KMS-11 (cell line): ENCODE results near the gene PEX11A.

Experiments used
- H2AFZ ChIP-seq: fragments of 200-600 bp; sonication (generic); 2 replicates; pipeline ENCODE4 v1.6.1; 2016; ENCODE audit warnings: antibody characterized with exemption, mixed run types, low read depth
- H3K27ac ChIP-seq: fragments of 200-600 bp; sonication (generic); 2 replicates; pipeline ENCODE4 v1.6.1; 2016; ENCODE audit warnings: mild to moderate bottlenecking, mixed run types
- H3K27me3 ChIP-seq: fragments of 200-600 bp; sonication (generic); 2 replicates; pipeline ENCODE4 v1.6.1; 2017; ENCODE audit warnings: mild to moderate bottlenecking, low read depth, mixed run types, moderate library complexity; ENCODE audit not compliant: insufficient read depth
- H3K36me3 ChIP-seq: fragments of 200-600 bp; sonication (generic); 2 replicates; pipeline ENCODE4 v1.6.1; 2017; ENCODE audit warnings: mild to moderate bottlenecking, mixed run types; ENCODE audit not compliant: insufficient read depth
- H3K4me1 ChIP-seq: fragments of 200-600 bp; sonication (generic); 2 replicates; pipeline ENCODE4 v1.6.1; 2016; ENCODE audit warnings: mild to moderate bottlenecking, low read depth, mixed run types; ENCODE audit not compliant: poor library complexity, severe bottlenecking
- H3K4me2 ChIP-seq: fragments of 200-600 bp; sonication (generic); 2 replicates; pipeline ENCODE4 v1.7.0; 2016; ENCODE audit warnings: mild to moderate bottlenecking, mixed run types
- H3K4me3 ChIP-seq: fragments of 200-600 bp; sonication (generic); IDR thresholded peaks from 2 replicates; pipeline ENCODE4 v1.6.1; 2017; ENCODE audit warnings: low read depth, low read length, mixed read lengths; ENCODE audit not compliant: insufficient read depth
- H3K79me2 ChIP-seq: fragments of 200-600 bp; sonication (generic); 2 replicates; pipeline ENCODE4 v1.6.1; 2016; ENCODE audit warnings: low read depth, mixed run types; ENCODE audit not compliant: insufficient read depth
- H3K9ac ChIP-seq: fragments of 200-600 bp; sonication (generic); 2 replicates; pipeline ENCODE4 v1.6.1; 2016; ENCODE audit warnings: mild to moderate bottlenecking, mixed run types
- H4K20me1 ChIP-seq: fragments of 200-600 bp; sonication (generic); 2 replicates; pipeline ENCODE4 v1.6.1; 2016; ENCODE audit warnings: mild to moderate bottlenecking, mixed run types; ENCODE audit not compliant: insufficient read depth
- TF ChIP-seq, protein P1 (sequence below): fragments of 200-600 bp; sonication (generic); conservative IDR thresholded peaks from 2 replicates; pipeline ENCODE4 v1.6.1; 2017; ENCODE audit warnings: low read depth, mild to moderate bottlenecking, antibody characterized with exemption, low read length, moderate library complexity, mixed read lengths

PEX11A gene

DNA sequence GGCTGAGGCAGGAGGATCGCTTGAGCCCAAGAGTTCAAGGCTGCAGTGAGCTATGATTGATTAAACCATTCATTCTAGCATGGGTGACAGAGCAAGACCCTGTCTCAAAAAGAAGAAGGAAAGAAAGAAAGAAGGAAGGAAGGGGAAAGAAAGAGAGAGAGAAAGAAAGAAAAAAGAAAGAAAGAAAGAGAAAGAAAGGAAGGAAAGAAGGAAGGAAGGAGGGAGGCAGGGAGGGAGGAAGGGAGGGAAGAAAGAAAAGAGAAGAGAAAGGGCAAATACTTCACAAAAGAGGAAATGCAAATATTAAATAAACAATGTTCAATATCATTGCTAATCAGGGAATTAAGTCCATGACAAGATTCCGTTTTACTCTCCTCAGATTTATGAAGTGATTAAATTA lies 31.3 kb downstream of the PEX11A start:
- Histone ChIP-seq H4K20me1 (no peaks in the 10 kb centered on the region), H3K27ac (no peak overlapping the region), H3K9ac (no peak overlapping the region), H3K79me2 (no peaks in the 10 kb centered on the region), H3K27me3 (no peaks in the 10 kb centered on the region), H3K4me3 (no peak overlapping the region), H3K4me1 (peaks cover 13% of the 10 kb centered on the region), H3K4me2 (no peak overlapping the region), H2AFZ (no peak overlapping the region), H3K36me3 (no peaks in the 10 kb centered on the region)
- TF ChIP-seq, protein P1, sequence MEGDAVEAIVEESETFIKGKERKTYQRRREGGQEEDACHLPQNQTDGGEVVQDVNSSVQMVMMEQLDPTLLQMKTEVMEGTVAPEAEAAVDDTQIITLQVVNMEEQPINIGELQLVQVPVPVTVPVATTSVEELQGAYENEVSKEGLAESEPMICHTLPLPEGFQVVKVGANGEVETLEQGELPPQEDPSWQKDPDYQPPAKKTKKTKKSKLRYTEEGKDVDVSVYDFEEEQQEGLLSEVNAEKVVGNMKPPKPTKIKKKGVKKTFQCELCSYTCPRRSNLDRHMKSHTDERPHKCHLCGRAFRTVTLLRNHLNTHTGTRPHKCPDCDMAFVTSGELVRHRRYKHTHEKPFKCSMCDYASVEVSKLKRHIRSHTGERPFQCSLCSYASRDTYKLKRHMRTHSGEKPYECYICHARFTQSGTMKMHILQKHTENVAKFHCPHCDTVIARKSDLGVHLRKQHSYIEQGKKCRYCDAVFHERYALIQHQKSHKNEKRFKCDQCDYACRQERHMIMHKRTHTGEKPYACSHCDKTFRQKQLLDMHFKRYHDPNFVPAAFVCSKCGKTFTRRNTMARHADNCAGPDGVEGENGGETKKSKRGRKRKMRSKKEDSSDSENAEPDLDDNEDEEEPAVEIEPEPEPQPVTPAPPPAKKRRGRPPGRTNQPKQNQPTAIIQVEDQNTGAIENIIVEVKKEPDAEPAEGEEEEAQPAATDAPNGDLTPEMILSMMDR, result no peak

DNA sequence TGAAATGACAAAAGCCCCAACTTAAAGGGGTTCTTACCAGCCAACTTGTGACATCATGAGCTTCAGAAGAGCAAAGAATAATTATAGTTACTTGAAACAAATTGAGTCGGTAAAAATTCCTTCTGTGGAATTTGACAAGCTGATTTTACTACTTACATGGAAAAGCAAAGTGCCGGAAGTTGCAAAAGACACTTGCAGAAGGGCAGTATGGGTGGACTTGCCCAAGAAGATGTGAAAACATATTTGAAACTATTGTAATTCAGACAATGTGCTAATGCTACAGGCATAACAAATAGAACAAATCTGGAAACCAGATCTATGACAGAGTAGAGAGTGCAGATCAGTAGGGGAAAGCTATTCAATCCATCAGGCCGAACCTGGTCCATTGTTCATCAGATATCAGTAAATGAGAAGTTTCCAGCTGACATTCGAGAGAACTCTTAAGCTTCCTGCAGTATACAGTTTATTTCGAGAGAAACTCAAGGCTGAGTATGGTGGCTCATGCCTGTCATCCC lies 32.8 kb downstream of the PEX11A start:
- no peak overlapping the region for H3K4me2 ChIP-seq
- H3K4me3 ChIP-seq, result no peak overlapping the region
- TF ChIP-seq, protein P1, result no peak
- no peaks in the 10 kb centered on the region for H4K20me1 ChIP-seq
- H3K27ac ChIP-seq, result no peak overlapping the region
- no peaks in the 10 kb centered on the region for H3K36me3 ChIP-seq
- no peak overlapping the region for H3K9ac ChIP-seq
- H3K27me3 ChIP-seq, result no peaks in the 10 kb centered on the region
- H2AFZ ChIP-seq, result no peak overlapping the region
- peaks cover 13% of the 10 kb centered on the region for H3K4me1 ChIP-seq
- H3K79me2 ChIP-seq, result no peaks in the 10 kb centered on the region

DNA sequence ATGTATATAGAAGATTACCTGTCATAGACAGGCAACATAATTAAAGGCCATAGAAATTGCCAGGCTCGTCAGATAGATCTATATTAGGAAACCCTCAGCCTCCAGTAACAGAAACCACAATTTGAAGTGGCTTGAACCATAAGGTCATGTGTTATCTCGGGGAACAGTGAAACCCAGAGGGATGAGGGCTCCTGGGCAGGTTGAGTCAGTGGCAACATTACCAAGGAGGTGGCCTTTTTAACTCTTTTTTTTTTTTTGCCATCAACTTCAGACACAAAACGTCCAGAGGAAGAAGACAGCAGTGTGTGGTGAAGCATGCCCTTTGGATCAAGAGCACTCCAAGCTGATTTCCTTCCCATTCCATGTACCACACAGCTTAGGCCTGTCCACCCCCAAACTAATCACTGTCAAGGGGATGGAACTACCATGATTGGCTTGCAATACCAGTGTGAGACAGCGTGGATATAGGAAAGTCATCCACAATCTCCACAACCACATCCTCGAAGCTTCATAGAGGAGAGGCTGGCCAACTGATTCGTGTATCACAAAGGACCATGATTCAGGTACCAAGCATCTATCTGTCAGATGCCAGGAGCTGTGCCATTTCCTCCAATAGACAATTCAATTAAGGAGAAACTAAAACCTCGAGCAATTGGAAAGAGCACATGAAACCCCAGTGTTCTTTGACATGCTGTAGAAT lies 34.3 kb downstream of the PEX11A start:
- H3K36me3 ChIP-seq, result no peaks in the 10 kb centered on the region
- H4K20me1 ChIP-seq, result no peaks in the 10 kb centered on the region
- peaks cover 13% of the 10 kb centered on the region for H3K4me1 ChIP-seq
- no peaks in the 10 kb centered on the region for H3K79me2 ChIP-seq
- no peak overlapping the region for H3K4me3 ChIP-seq
- H3K4me2 ChIP-seq, result peak overlapping the region; percentile 55
- H3K9ac ChIP-seq, result no peak overlapping the region
- no peak overlapping the region for H3K27ac ChIP-seq
- no peak overlapping the region for H2AFZ ChIP-seq
- H3K27me3 ChIP-seq, result no peaks in the 10 kb centered on the region
- TF ChIP-seq, protein P1, result no peak

DNA sequence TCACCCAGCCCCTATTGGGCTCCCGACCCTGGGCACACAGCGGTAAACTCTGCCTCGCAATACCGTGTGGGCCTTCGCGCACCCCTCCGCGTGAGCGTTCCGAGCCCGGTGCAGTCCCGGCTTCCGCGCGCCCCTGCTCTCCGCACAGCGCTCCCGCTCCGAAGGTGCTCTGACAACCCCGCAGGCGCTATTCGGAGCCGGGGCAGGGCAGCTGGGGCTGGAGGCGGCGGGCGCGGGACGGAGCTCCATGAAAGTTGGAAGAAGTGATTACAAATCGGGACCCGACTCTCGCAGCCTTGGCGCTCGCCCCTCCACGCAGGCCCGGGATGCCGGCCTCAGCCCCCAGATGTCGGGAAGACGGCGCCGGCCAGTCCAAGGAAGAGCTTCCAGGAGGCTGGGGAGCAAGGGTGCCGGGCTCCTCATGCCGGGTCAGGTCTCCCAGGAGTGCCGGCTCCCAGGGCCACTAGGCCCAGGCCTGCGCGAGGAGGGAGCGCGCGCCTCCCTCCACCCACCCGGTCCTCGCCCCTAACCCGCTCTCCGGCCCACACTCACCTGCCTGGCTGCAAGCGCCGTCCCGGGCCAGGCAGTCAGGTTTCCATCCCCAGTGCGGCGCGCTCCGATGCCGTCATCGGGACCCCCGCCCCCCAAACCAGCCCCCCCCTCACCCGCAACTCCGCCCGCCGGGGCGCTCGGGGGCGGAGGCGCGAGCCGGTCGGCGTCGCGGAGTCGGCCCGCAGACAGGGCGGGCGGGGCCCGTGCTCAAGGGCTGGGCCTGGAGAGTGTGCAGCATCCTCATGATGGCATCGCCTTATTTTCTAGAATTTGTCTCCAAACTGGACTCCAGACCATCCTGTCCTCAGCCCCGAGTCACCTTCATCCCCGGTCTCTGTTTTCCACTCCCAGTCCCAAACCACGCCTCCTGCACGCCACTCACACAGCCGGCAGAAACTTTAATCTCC lies 35.4 kb downstream of the PEX11A start, which contains the start of gene KIF7:
KIF7 (minus strand) TSS at position 621 of the 959 bp plus-strand sequence. CDS start 2,537 bp downstream, outside the sequence.
- Histone ChIP-seq H3K9ac (no peak within 1 kb of the TSS), H3K27me3 (no peaks in the 10 kb centered on the region), H3K4me2 (peak within 1 kb of the TSS; percentile 55), H4K20me1 (no peaks in the 10 kb centered on the region), H2AFZ (peak within 1 kb of the TSS; percentile 19; the same call in 1 of the 2 replicates), H3K4me1 (peaks cover 13% of the 10 kb centered on the region), H3K79me2 (no peaks in the 10 kb centered on the region), H3K27ac (no peak within 1 kb of the TSS), H3K36me3 (no peaks in the 10 kb centered on the region), H3K4me3 (no peak within 1 kb of the TSS)
- TF ChIP-seq, protein P1, result no peak
